NB4 (cell line): ENCODE measurements around the gene ZBTB8B.

Experiments
- TF ChIP-seq, protein P1 (sequence below): IDR thresholded peaks from one replicate; pipeline ENCODE4 v1.5.1; 2012; ENCODE audit warnings: low read depth, low read length
- TF ChIP-seq, protein P2 (sequence below): IDR thresholded peaks from 2 replicates; pipeline ENCODE4 v1.6.1; 2011; ENCODE audit warnings: low read depth, low read length

DNA sequence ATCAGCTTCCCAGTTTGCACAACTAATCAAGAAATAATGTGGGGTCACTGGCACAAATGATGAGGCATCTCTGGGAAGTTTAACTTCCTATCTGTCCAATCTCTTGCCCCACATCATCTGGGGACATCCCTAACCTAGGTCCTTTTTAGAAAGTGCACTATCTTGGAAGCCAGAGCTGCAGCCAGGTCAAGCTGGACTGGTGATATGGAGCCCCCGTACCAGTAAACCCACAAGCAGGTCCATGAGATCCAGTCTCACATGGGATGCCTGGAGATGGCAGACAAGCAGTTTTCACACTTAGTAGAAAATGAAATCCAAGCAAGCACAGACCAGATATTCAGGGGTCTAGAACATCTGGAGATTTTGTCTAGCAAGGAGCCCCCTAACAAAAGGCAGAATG is 43.1 kb upstream of the ZBTB8B start:
- TF ChIP-seq, protein P1, sequence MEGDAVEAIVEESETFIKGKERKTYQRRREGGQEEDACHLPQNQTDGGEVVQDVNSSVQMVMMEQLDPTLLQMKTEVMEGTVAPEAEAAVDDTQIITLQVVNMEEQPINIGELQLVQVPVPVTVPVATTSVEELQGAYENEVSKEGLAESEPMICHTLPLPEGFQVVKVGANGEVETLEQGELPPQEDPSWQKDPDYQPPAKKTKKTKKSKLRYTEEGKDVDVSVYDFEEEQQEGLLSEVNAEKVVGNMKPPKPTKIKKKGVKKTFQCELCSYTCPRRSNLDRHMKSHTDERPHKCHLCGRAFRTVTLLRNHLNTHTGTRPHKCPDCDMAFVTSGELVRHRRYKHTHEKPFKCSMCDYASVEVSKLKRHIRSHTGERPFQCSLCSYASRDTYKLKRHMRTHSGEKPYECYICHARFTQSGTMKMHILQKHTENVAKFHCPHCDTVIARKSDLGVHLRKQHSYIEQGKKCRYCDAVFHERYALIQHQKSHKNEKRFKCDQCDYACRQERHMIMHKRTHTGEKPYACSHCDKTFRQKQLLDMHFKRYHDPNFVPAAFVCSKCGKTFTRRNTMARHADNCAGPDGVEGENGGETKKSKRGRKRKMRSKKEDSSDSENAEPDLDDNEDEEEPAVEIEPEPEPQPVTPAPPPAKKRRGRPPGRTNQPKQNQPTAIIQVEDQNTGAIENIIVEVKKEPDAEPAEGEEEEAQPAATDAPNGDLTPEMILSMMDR: no peak
- TF ChIP-seq, protein P2, sequence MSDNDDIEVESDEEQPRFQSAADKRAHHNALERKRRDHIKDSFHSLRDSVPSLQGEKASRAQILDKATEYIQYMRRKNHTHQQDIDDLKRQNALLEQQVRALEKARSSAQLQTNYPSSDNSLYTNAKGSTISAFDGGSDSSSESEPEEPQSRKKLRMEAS: no peak
